Activated CD4-positive, alpha-beta memory T cell treated with anti-CD3 and anti-CD28 coated beads for 36 hours (primary cell): ENCODE measurements around the gene CLIC1. TPM values are rescaled to one million over a fixed set of nuclear protein-coding genes. Genes with fewer than 3 reads are reported as not detected.
A peak's percentile ranks its signal among the peaks of the same experiment; 100 is the strongest.

Experiments used
- CTCF ChIA-PET: fragments of 350-600 bp; sonication (Branson Sonifier 250); formaldehyde crosslinking; loops from one replicate; lab custom pipeline; 2021; ENCODE audit warnings: antibody characterized with exemption, inconsistent platforms; lab: Charles Lee
- POLR2A ChIA-PET: fragments of 350-600 bp; sonication (Branson Sonifier 250); formaldehyde crosslinking; loops from one replicate; lab custom pipeline; 2021; ENCODE audit warnings: antibody characterized with exemption; lab: Charles Lee
- DNase-seq: peaks from one replicate; pipeline ENCODE4 v3.0.0-alpha.2; 2020
- H3K27ac Mint-ChIP-seq: one replicate; pipeline ENCODE4 v1.8.0; 2021; ENCODE audit warnings: mixed read lengths
- H3K27me3 Mint-ChIP-seq: one replicate; pipeline ENCODE4 v1.8.0; 2021; ENCODE audit warnings: mixed read lengths
- H3K36me3 Mint-ChIP-seq: one replicate; pipeline ENCODE4 v1.8.0; 2021; ENCODE audit warnings: mixed read lengths
- H3K4me1 Mint-ChIP-seq: one replicate; pipeline ENCODE4 v1.8.0; 2021; ENCODE audit warnings: low read depth, mixed read lengths
- H3K4me3 Mint-ChIP-seq: one replicate; pipeline ENCODE4 v1.8.0; 2021; ENCODE audit warnings: mild to moderate bottlenecking, mixed read lengths
- H3K9me3 Mint-ChIP-seq: one replicate; pipeline ENCODE4 v1.8.0; 2021; ENCODE audit warnings: mixed read lengths
- intact Hi-C: fragments of 100-400 bp; cut with micrococcal nuclease; formaldehyde crosslinking; loops from one replicate; pipeline ENCODE4 v1.15.1; 2023
- total RNA-seq, 2 experiments: library from RNA; stranded (reverse); gene quantifications; one replicate each; pipeline ENCODE4 v1.2.3, GENCODE V29; 2021

Gene CLIC1
- total RNA-seq, 2 experiments from 2014 or later: 430 to 442 TPM

DNA sequence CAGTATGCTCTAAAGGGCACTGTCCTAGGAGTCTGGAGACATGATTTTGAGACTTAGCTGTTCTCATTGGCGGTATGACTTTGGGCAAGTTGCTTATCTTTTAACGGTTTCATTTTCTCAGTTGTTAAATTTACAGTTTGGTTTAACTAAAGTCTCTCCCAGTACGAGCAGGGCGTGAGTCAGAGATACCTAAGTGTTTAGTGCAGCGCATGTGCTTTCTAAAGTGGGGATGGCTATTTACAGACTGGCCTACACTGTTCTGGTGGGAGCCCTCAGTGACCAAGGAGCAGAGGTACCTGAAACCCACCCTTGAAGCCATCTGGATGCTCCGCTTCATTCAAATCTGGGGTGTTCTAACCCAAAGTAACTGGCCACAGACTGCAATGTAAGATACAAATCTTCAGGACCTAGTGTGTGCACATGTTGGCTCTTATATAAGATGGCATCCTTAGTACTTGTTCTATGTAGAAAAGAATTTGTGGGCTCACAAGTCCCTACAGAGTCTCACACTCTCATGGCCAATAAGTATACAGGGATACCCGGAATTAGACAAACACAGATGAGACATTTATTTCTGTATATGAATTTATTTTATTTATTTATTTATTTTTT is 14.2 kb upstream of the CLIC1 start:
- no peak overlapping the region for H3K4me3 Mint-ChIP-seq
- CTCF ChIA-PET: interaction anchor here (1.7 kb wide), 1 partner anchor 19 kb away, joined by 6 read pairs; no protein-coding TSS in a partner anchor
- no peak for DNase-seq
- POLR2A ChIA-PET: interaction anchor here (1.7 kb wide), 1 partner anchor 10 kb away, joined by 4 read pairs; the partner anchor contains the start of gene MSH5
- no peak overlapping the region for H3K27ac Mint-ChIP-seq
- peaks cover 29% of the 10 kb centered on the region for H3K36me3 Mint-ChIP-seq
- no peaks in the 10 kb centered on the region for H3K4me1 Mint-ChIP-seq
- H3K9me3 Mint-ChIP-seq: no peaks in the 10 kb centered on the region
- intact Hi-C loops: no loop called here
- no peaks in the 10 kb centered on the region for H3K27me3 Mint-ChIP-seq

DNA sequence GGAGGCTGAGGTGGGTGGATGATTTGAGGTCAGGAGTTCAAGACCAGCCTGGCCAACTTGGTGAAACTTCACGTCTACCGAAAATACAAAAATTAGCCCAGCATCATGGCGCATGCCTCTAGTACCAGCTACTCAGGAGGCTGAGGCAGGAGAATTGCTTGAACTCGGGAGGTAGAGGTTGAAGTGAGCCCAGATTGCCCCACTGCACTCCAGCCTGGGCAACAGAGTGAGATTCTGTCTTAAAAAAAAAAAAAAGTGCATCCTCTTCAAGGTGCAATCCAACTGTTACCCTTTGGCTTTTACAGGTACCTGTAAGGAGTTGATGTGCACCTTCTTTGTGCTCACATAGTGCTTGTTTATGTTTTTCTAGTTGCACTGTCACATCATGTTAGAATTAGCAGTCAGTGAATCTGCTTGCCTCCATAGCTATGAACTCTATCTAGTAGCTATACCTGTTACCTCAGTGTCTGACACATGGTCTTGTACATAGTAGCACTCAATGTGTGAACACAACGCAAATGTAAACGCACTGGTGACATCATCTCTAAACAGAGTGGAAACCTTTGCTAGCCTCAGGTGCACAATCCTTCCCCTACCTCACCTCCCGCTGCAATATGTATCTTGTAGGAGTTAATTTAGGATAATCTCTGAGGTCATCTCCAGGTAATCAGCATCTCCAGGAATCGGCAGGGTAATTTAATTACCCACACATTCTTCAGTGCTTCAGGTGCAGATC is 13.1 kb upstream of the CLIC1 start:
- Mint-ChIP-seq H3K4me3 (no peak overlapping the region), H3K27ac (no peak overlapping the region), H3K27me3 (no peaks in the 10 kb centered on the region), H3K9me3 (no peaks in the 10 kb centered on the region), H3K36me3 (peaks cover 35% of the 10 kb centered on the region), H3K4me1 (no peaks in the 10 kb centered on the region)
- ChIA-PET POLR2A (interaction anchor here (1.5 to 1.7 kb wide), 2 partner anchors 9 to 11 kb away, joined by 4 read pairs; partner anchors contain the start of gene MSH5), CTCF (interaction anchor here (1.7 kb wide), 1 partner anchor 20 kb away, joined by 6 read pairs; no protein-coding TSS in a partner anchor)
- intact Hi-C loops: no loop called here
- DNase-seq: no peak

DNA sequence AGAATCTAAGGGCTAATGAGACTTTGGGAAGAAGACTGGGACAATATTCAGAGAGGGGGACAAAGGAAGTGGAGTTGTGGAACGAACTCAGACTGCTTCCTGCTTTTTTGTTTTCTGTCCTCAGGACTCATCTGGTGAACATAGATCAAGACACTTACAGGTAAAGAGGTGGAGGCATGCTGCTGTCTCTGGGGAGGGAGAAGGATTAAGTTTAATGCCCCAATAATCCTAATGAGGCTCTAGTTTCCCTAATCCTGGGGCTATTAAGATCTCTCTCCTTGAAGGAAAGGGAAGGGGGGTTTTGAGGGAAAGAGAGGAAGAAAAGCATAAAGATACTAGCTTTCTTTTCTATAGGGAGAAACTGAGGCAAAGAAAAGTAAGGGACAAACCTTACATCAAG is 8.1 kb upstream of the CLIC1 start:
- ChIA-PET CTCF (interaction anchor here (1.6 kb wide), 1 partner anchor 25 kb away, joined by 5 read pairs; no protein-coding TSS in a partner anchor), POLR2A (no interaction called here)
- no peaks in the 10 kb centered on the region for H3K9me3 Mint-ChIP-seq
- no peaks in the 10 kb centered on the region for H3K27me3 Mint-ChIP-seq
- H3K27ac Mint-ChIP-seq: no peak overlapping the region
- H3K4me3 Mint-ChIP-seq: no peak overlapping the region
- DNase-seq: no peak
- peaks cover 61% of the 10 kb centered on the region for H3K36me3 Mint-ChIP-seq
- H3K4me1 Mint-ChIP-seq: peaks cover 18% of the 10 kb centered on the region
- intact Hi-C loops: no loop called here

GRCh38 chr6:31742894-31743293 is 6.6 kb upstream of the CLIC1 start:
- Mint-ChIP-seq H3K27me3 (no peaks in the 10 kb centered on the region), H3K4me1 (peaks cover 34% of the 10 kb centered on the region), H3K9me3 (no peaks in the 10 kb centered on the region), H3K27ac (no peak overlapping the region), H3K4me3 (no peak overlapping the region), H3K36me3 (peaks cover 54% of the 10 kb centered on the region)
- intact Hi-C loops: no loop called here
- DNase-seq: no peak
- POLR2A ChIA-PET: no interaction called here
- CTCF ChIA-PET: interaction anchor here (1.0 kb wide), 1 partner anchor 27 kb away, joined by 3 read pairs; no protein-coding TSS in a partner anchor

DNA sequence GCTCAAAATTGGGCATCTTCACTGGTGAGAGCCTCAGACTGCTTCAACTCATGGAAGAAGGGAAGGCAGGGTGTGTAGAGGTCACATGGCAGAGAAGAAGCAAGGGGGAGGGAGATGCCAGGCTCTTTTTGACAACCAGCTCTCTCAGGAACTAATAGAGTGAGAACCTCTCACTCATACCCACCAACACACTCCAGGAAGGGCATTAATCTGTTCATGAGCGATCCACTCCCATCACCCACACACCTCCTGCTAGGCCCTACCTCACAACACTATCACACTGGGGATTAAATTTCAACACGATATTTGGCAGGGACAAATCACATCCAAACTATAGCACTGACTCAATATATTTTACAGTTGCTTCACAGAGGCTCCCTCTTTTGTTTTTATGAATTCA is 5.5 kb upstream of the CLIC1 start:
- CTCF ChIA-PET: interaction anchor here (1.5 to 8.1 kb wide), 3 partner anchors 12 to 85 kb away, joined by 4 to 67 read pairs (median 40); partner anchors contain the start of gene DDAH2
- Mint-ChIP-seq H3K4me3 (peak overlapping the region; percentile 94), H3K27ac (no peak overlapping the region), H3K36me3 (peaks cover 46% of the 10 kb centered on the region), H3K4me1 (peaks cover 45% of the 10 kb centered on the region), H3K27me3 (no peaks in the 10 kb centered on the region), H3K9me3 (no peaks in the 10 kb centered on the region)
- no peak for DNase-seq
- intact Hi-C loops: no loop called here
- POLR2A ChIA-PET: interaction anchor here (1.3 kb wide), 1 partner anchor 86 kb away, joined by 5 read pairs; the partner anchor contains the start of gene HSPA1B

DNA sequence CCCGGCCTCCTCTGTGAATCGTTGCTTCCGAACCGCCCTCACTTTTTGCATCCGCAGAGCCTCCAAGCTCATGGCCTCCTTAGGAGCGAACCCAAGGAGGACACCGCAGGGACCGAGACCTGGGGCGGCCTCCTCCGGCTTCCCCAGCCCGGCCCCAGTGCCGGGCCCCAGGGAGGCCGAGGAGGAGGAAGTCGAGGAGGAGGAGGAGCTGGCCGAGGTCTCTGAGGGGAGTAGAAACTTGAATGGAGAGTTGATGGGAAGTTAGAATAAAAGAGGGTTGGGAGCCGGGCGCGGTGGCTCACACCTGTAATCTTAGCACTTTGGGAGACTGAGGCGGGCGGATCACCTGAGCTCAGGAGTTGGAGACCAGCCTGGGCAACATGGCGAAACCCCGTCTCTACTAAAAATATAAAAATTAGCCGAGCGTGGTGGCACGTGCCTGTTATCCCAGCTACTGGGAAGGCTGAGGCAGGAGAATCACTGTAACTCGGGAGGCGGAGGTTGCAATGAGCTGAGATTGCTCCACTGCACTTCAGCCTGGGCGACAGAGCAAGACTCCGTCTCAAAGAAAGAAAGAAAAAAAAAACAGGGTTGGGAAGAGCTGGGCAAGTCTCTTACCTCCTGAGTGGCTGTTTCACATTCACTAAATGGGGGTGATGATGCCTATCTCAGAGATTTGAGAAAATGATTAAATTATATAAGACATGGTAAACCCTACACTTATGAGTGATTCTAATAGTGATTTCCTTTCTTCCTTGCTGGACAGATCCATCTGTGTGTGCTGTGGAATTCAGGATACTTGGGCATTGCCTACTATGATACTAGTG is 4.3 kb upstream of the CLIC1 start:
- ChIA-PET POLR2A (interaction anchor here (0.7 to 2.1 kb wide), 17 partner anchors 9 to 388 kb away, joined by 3 to 7 read pairs (median 3); partner anchors contain the start of genes ABHD16A, DDAH2, DDX39B and EHMT2), CTCF (interaction anchor here (1.2 to 8.1 kb wide), 6 partner anchors 11 to 86 kb away, joined by 3 to 67 read pairs (median 13); partner anchors contain the start of genes DDAH2, LY6G5C and VARS1)
- Mint-ChIP-seq H3K36me3 (peaks cover 49% of the 10 kb centered on the region), H3K9me3 (no peaks in the 10 kb centered on the region), H3K4me3 (peak overlapping the region; percentile 94), H3K27me3 (no peaks in the 10 kb centered on the region), H3K4me1 (peaks cover 48% of the 10 kb centered on the region), H3K27ac (peak overlapping the region; percentile 91)
- DNase-seq: peak; percentile 56
- intact Hi-C loops: no loop called here

DNA sequence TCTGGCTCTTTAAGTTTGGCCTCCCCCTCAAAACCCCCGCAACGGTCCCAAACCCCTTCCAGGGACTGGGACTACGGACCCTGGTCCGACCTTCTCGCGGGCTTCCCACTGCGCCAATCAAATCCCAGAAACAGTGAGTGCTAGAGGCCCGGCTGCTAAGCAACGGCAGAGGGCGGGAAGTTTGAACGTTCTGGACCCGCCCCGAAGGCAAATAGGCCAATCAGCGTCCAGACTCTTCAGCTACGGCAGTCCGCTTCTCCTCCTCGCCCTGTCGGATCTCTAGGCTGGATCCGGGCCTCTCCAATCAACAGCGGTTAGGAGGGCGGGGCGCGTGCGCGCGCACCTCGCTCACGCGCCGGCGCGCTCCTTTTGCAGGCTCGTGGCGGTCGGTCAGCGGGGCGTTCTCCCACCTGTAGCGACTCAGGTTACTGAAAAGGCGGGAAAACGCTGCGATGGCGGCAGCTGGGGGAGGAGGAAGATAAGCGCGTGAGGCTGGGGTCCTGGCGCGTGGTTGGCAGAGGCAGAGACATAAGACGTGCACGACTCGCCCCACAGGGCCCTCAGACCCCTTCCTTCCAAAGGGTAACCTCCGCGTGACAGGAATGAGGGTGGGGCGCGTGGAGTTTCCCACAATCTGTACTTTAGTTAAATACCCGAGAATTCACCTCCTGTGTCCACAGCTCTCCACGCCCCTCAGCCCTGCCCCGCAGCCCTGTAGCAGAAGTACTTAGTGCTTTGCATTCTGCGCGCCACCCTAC is 3.5 kb upstream of the CLIC1 start, which contains the start of gene MSH5:
MSH5 (plus strand) TSS at position 367 of the 758 bp plus-strand sequence. CDS start 462 bp downstream, outside the sequence.
- DNase-seq: peak; percentile 99
- Mint-ChIP-seq H3K9me3 (no peaks in the 10 kb centered on the region), H3K36me3 (peaks cover 48% of the 10 kb centered on the region), H3K4me3 (peak within 1 kb of the TSS; percentile 94), H3K27me3 (no peaks in the 10 kb centered on the region), H3K27ac (peak within 1 kb of the TSS; percentile 91), H3K4me1 (peaks cover 48% of the 10 kb centered on the region)
- CTCF ChIA-PET: interaction anchor here (0.6 to 8.1 kb wide), 9 partner anchors 10 to 150 kb away, joined by 3 to 67 read pairs (median 14); partner anchors contain the start of genes DDAH2, LY6G5C and VARS1
- POLR2A ChIA-PET: interaction anchor here (0.6 to 3.4 kb wide), 25 partner anchors 9 to 1105 kb away, joined by 3 to 15 read pairs (median 3); partner anchors contain the start of genes ABHD16A, CSNK2B, DDAH2 and DDX39B
- intact Hi-C loops: loop anchor here (2.0 to 10.0 kb wide), 9 partner anchors 29 to 1175 kb away; partner anchors contain the start of genes ATP6V1G2, DXO, GPANK1 and HSPA1B

- no peaks in the 10 kb centered on the region for H3K9me3 Mint-ChIP-seq
- ChIA-PET CTCF (interaction anchor here (0.6 to 8.1 kb wide), 18 partner anchors 9 to 187 kb away, joined by 3 to 67 read pairs (median 4); partner anchors contain the start of genes DDAH2, GPANK1, HSPA1A and HSPA1B), POLR2A (interaction anchor here (0.7 to 3.4 kb wide), 16 partner anchors 9 to 1233 kb away, joined by 3 to 15 read pairs (median 4); partner anchors contain the start of genes ABHD16A, ATF6B, DDAH2 and HSPA1A)
- intact Hi-C loops: loop anchor here (1.0 to 10.0 kb wide), 12 partner anchors 31 to 1173 kb away; partner anchors contain the start of genes ABHD16A, ATP6V1G2, BAG6 and DXO
- H3K4me3 Mint-ChIP-seq: peak overlapping the region; percentile 98
- peak; percentile 83 for DNase-seq
- peak overlapping the region; percentile 88 for H3K27ac Mint-ChIP-seq
- H3K4me1 Mint-ChIP-seq: peaks cover 61% of the 10 kb centered on the region
- peaks cover 56% of the 10 kb centered on the region for H3K36me3 Mint-ChIP-seq
- H3K27me3 Mint-ChIP-seq: no peaks in the 10 kb centered on the region
These were observed 2.0 kb upstream of the CLIC1 start for GRCh38 chr6:31737991-31738979.

- Mint-ChIP-seq H3K4me1 (peaks cover 63% of the 10 kb centered on the region), H3K4me3 (peak overlapping the region; percentile 98), H3K9me3 (no peaks in the 10 kb centered on the region), H3K27ac (peak overlapping the region; percentile 88), H3K36me3 (peaks cover 52% of the 10 kb centered on the region), H3K27me3 (no peaks in the 10 kb centered on the region)
- DNase-seq: peak; percentile 42
- intact Hi-C loops: loop anchor here (5.0 to 10.0 kb wide), 4 partner anchors 190 to 1173 kb away; partner anchors contain the start of genes ATP6V1G2, DXO, NFKBIL1 and PSMB8
- POLR2A ChIA-PET: interaction anchor here (0.8 to 3.4 kb wide), 11 partner anchors 8 to 1234 kb away, joined by 3 to 15 read pairs (median 6); partner anchors contain the start of genes ABHD16A, ATF6B, DDAH2 and HSPA1A
- CTCF ChIA-PET: interaction anchor here (0.6 to 8.1 kb wide), 14 partner anchors 8 to 186 kb away, joined by 3 to 67 read pairs (median 8); partner anchors contain the start of genes DDAH2, GPANK1, LSM2 and VARS1
These were observed 1.1 kb upstream of the CLIC1 start for GRCh38 chr6:31737315-31737990.
